Measurements from ENCODE around the gene ACR.

Gene ACR

GRCh38 chr22:50713571-50714056 lies 24.4 kb upstream of the ACR start:
- no peak for DNase-seq (ENCODE audit: low read depth)
- TF ChIP-seq CTCF (conservative IDR thresholded peaks at IDR 0.05; ENCODE audit: low read depth, low read length) = no peak
- no peak overlapping the region for H3K4me3 ChIP-seq (ENCODE audit: low read length)

- no peak overlapping the region for H3K4me3 ChIP-seq (ENCODE audit: low read length)
- DNase-seq (ENCODE audit: low read depth) = no peak
- no peak for TF ChIP-seq CTCF (conservative IDR thresholded peaks at IDR 0.05; ENCODE audit: low read depth, low read length)
Measured at GRCh38 chr22:50714150-50714549, 23.9 kb upstream of the ACR start.

DNA sequence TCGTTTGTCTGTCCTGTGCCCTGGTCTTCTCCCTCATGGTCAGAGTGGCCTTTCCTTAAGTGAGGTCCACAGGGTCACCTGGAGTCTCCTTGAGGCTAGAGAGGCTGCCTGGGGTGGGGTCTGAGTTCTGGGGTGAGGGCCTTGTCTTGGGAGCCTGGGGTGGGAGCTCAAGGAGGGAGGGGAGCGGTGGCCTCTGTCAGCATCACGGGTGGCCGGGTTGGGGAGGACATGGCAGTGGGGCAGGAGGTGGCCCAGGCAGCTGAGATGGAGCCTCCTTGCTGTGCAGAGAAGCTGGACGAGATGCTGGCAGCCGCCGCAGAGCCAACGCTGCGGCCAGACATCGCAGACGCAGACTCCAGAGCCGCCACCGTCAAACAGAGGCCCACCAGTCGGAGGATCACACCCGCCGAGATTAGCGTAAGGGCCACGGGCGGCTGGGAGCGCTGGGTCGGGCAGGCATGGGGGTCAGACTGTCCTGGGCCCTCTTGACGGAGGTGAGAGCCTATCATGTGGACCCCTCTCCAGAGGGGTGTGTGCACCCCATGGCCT lies 23.3 kb upstream of the ACR start:
- no peak for TF ChIP-seq CTCF (conservative IDR thresholded peaks at IDR 0.05; ENCODE audit: low read depth, low read length)
- DNase-seq (ENCODE audit: low read depth) = no peak
- no peak overlapping the region for H3K4me3 ChIP-seq (ENCODE audit: low read length)

DNA sequence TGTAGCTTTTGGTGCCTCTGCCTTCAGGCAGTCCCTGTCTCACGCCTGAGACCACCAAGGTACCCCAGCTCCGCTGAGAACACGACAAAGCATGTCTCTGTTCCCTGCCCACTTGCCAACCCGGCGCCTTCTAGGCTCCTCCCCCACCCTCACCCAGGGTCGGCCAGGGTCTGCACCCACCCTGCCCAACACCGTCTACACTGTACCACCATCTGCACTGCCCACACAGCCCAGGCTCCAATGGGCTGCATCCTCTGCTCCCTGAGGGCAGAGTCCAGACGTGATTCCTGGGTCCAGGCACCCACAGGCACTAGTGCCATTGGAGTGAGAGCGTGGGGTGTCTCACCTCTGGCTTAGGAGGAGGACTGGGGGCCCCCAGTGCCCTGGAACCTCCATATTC lies 22.8 kb upstream of the ACR start:
- DNase-seq (ENCODE audit: low read depth) = no peak
- no peak for TF ChIP-seq CTCF (conservative IDR thresholded peaks at IDR 0.05; ENCODE audit: low read depth, low read length)
- H3K4me3 ChIP-seq (ENCODE audit: low read length) = no peak overlapping the region

DNA sequence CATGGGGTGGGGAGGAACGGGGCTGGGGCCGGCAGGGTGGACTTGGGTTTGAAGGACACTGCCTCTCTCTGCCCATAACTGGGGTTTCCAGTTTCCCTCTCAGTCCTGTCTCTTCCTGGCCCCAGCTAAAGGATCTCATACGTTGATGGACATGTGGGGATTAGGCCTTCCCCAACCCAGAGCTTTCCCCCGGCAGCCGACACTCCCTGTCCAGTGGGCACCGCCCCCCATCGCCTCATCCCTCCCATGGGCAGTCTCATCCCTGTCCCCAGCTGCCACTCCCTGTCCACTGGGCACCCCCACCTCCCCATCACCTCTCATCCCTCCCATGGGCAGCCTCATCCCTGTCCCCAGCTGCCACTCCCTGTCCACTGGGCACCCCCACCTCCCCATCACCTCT lies 22.2 kb upstream of the ACR start:
- no peak overlapping the region for H3K4me3 ChIP-seq (ENCODE audit: low read length)
- TF ChIP-seq CTCF (conservative IDR thresholded peaks at IDR 0.05; ENCODE audit: low read depth, low read length) = no peak
- no peak for DNase-seq (ENCODE audit: low read depth)

DNA sequence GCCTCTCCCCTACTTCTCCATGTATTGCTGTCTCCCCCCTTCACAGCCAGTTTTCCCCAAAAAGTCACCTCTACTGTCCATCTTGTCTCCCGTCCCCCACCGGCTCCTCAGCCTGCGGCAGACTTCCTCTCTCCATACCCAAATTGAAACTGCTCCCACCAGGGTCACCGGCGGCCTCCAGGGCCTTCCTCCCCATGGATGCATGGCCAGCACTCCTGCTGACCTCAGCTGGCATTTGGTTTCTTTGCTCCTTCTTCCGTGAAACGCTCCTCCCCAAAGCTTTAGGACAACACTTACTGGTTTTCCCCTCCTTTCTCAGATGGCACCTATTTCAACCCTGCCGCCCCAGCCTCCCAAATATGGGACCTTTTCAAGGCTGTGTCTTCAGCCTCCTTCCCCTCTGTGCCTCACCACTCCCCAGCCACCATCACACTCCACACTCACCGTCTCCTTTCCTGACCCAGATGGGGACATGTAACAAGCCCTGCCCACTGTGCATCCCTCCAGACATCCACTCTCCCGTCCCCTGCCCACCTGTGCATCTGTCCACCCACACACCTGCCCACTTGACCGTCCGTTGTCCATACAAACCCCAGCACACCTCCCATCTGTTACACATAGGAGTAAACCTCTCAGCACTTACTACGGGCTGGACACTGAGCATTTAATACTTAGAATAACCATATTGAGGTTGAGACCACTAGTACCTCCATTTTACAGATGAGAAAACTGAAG lies 21.5 kb upstream of the ACR start:
- no peak overlapping the region for H3K4me3 ChIP-seq (ENCODE audit: low read length)
- no peak for TF ChIP-seq CTCF (conservative IDR thresholded peaks at IDR 0.05; ENCODE audit: low read depth, low read length)
- no peak for DNase-seq (ENCODE audit: low read depth)

All from retinal pigment epithelial cell (primary cell).